B cell (primary cell): ENCODE measurements around the gene NHLRC1. TPM values are rescaled to one million over a fixed set of nuclear protein-coding genes. Genes with fewer than 3 reads are reported as not detected.

ENCODE experiments used
- ATAC-seq: fragments of 200-7000 bp; cut with Tn5 transposase; one replicate; pipeline ENCODE4 v1.10.0; 2021; ENCODE audit warnings: low read depth, mild to moderate bottlenecking, moderate number of reproducible peaks, moderate library complexity
- CTCF ChIA-PET: fragments of 350-600 bp; sonication (Branson Sonifier 250); formaldehyde crosslinking; loops from one replicate; lab custom pipeline; 2021; ENCODE audit warnings: antibody characterized with exemption, inconsistent platforms; lab: Charles Lee
- POLR2A ChIA-PET: fragments of 350-600 bp; sonication (Branson Sonifier 250); formaldehyde crosslinking; loops from one replicate; lab custom pipeline; 2021; ENCODE audit warnings: antibody characterized with exemption; lab: Charles Lee
- DNase-seq: peaks from one replicate; pipeline ENCODE4 v3.0.0; 2013
- H2AFZ ChIP-seq: 2 replicates; pipeline ENCODE4 v1.6.1; 2012; ENCODE audit warnings: mild to moderate bottlenecking, low read depth, low read length; ENCODE audit not compliant: insufficient read depth, poor library complexity, severe bottlenecking
- H3K27ac ChIP-seq, 2 donors: 1 replicate in 1 of 2; 2 replicates in 1 of 2; pipeline ENCODE4 v1.5.1; 2012 to 2013; ENCODE audit warnings: low read length in 2 of 2, mild to moderate bottlenecking in 2 of 2, moderate library complexity in 1 of 2
- H3K27me3 ChIP-seq, 4 experiments: fragments of 200-600 bp in 1 of 4; sonication (generic) in 1 of 4; replicated peaks in 1 of 4; 1 replicate in 2 of 4; 2 replicates in 2 of 4; pipeline versions ENCODE4 v1.6.1 to v1.7.0; 2013 to 2016; ENCODE audit warnings: low read length in 3 of 4, mild to moderate bottlenecking in 2 of 4, mixed read lengths in 1 of 4, moderate library complexity in 1 of 4; ENCODE audit not compliant: insufficient read depth in 4 of 4, control insufficient read depth in 3 of 4; ENCODE audit errors: control extremely low read depth in 1 of 4
- H3K36me3 ChIP-seq, 2 experiments: replicated peaks in 1 of 2; 1 replicate in 1 of 2; 2 replicates in 1 of 2; pipeline versions ENCODE4 v1.6.1 to v1.7.1; 2013; ENCODE audit warnings: low read length in 1 of 2; ENCODE audit not compliant: insufficient read depth in 2 of 2, control insufficient read depth in 1 of 2; ENCODE audit errors: control extremely low read depth in 1 of 2, extremely low read depth in 1 of 2
- H3K4me1 ChIP-seq, 2 donors: fragments of 200-600 bp in 1 of 2; sonication (generic) in 1 of 2; 1 replicate in 1 of 2; 2 replicates in 1 of 2; pipeline versions ENCODE4 v1.5.1 to v1.6.1; 2013 to 2017; ENCODE audit warnings: low read length in 2 of 2; ENCODE audit not compliant: control insufficient read depth in 2 of 2, insufficient read depth in 2 of 2
- H3K4me2 ChIP-seq: replicated peaks from 2 replicates; pipeline ENCODE3; 2012; ENCODE audit warnings: mild to moderate bottlenecking, low read depth, low read length; ENCODE audit not compliant: poor library complexity, severe bottlenecking
- H3K4me3 ChIP-seq, 5 experiments: fragments of 200-600 bp in 1 of 5; sonication (generic) in 1 of 5; 1 replicate in 3 of 5; 2 replicates in 2 of 5; pipeline versions ENCODE4 v1.5.1 to v1.7.0; 2011 to 2016; ENCODE audit warnings: low read length in 4 of 5, mild to moderate bottlenecking in 4 of 5, low read depth in 2 of 5, control low read depth in 1 of 5, moderate library complexity in 1 of 5; ENCODE audit not compliant: insufficient read depth in 1 of 5; ENCODE audit errors: control extremely low read depth in 1 of 5, extremely low read depth in 1 of 5
- H3K79me2 ChIP-seq: fragments of 200-600 bp; sonication (generic); one replicate; pipeline ENCODE4 v1.6.0; 2016; ENCODE audit warnings: low read length; ENCODE audit not compliant: control insufficient read depth, insufficient read depth
- H3K9ac ChIP-seq: fragments of 200-600 bp; sonication (generic); 2 replicates; pipeline ENCODE4 v1.6.1; 2017; ENCODE audit warnings: mild to moderate bottlenecking, low read length, moderate library complexity
- H3K9me3 ChIP-seq, 3 donors: one replicate each; pipeline versions ENCODE4 v1.6.1 to v1.7.1; 2013; ENCODE audit warnings: low read length in 2 of 3; ENCODE audit not compliant: control insufficient read depth in 2 of 3, insufficient read depth in 1 of 3; ENCODE audit errors: control extremely low read depth in 1 of 3
- H4K20me1 ChIP-seq: 2 replicates; pipeline ENCODE4 v1.6.0; 2012; ENCODE audit warnings: mild to moderate bottlenecking, low read length; ENCODE audit not compliant: insufficient read depth, control insufficient read depth, poor library complexity, severe bottlenecking
- H3K27ac Mint-ChIP-seq: one replicate; pipeline ENCODE4 v1.8.0; 2021; ENCODE audit warnings: mixed read lengths
- H3K27me3 Mint-ChIP-seq: one replicate; pipeline ENCODE4 v1.8.0; 2021; ENCODE audit warnings: mixed read lengths
- H3K4me1 Mint-ChIP-seq: one replicate; pipeline ENCODE4 v1.8.0; 2021; ENCODE audit warnings: mixed read lengths
- H3K4me3 Mint-ChIP-seq: one replicate; pipeline ENCODE4 v1.8.0; 2021; ENCODE audit warnings: mixed read lengths
- H3K9me3 Mint-ChIP-seq: one replicate; pipeline ENCODE4 v1.8.0; 2022; ENCODE audit warnings: mixed read lengths; ENCODE audit not compliant: insufficient read depth
- CTCF ChIP-seq: fragments of 200-600 bp; IDR thresholded peaks from one replicate; pipeline ENCODE4 v1.8.0; 2022; ENCODE audit warnings: antibody characterized with exemption, mild to moderate bottlenecking
- EZH2 ChIP-seq: IDR thresholded peaks from 2 replicates; pipeline ENCODE4 v1.6.1; 2012; ENCODE audit warnings: borderline replicate concordance, low read depth, mild to moderate bottlenecking, moderate library complexity, low read length; ENCODE audit not compliant: insufficient read depth, poor library complexity, severe bottlenecking
- WGBS: methylation state at CpG from one replicate; pipeline ENCODE4 v1.1.5; 2013; ENCODE audit warnings: missing lambda C conversion rate; ENCODE audit not compliant: insufficient coverage; 5-methylcytosine and 5-hydroxymethylcytosine counted together
- intact Hi-C: fragments of 100-400 bp; cut with micrococcal nuclease; formaldehyde crosslinking; loops from one replicate; pipeline ENCODE4 v1.10.0; 2022
- polyA plus RNA-seq: library from polyadenylated mRNA; depleted of rRNA; stranded (reverse); fragments of >200 nt; gene quantifications from 2 replicates; pipeline ENCODE4 v1.2.3, GENCODE V29; 2012
- total RNA-seq, 2 donors: library from RNA; stranded (reverse); fragments of 120-200 nt in 1 of 2; gene quantifications; 1 replicate in 1 of 2; 2 replicates in 1 of 2; pipeline versions ENCODE4 v1.2.3 to v1.2.4, GENCODE V29; 2013 to 2022

Gene NHLRC1
- total and polyA plus RNA-seq, 2 donors (not counting 1 experiment from before 2014, with no cell fraction given), result 0.31 to 1.0 TPM

- no peaks in the 10 kb centered on the region for H3K27me3 ChIP-seq
- Mint-ChIP-seq H3K9me3 (no peaks in the 10 kb centered on the region), H3K4me3 (peak within 1 kb of the TSS; percentile 99), H3K4me1 (peaks cover 24% of the 10 kb centered on the region), H3K27me3 (no peaks in the 10 kb centered on the region), H3K27ac (peak within 1 kb of the TSS; percentile 98)
- POLR2A ChIA-PET, result interaction anchor here (0.5 to 0.9 kb wide), 2 partner anchors 25 to 33 kb away, joined by 3 to 4 read pairs; no protein-coding TSS in a partner anchor
- H3K4me3 ChIP-seq, result peak within 1 kb of the TSS; percentile 75 to 99 (median 89)
- peak within 1 kb of the TSS; percentile 99 for H3K4me2 ChIP-seq
- under 1% methylated on average over 79 of the region's 87 CpGs for WGBS
- DNase-seq (peak; percentile 99), ATAC-seq (peak; percentile 92)
- H3K9ac ChIP-seq, result peak within 1 kb of the TSS; percentile 93
- H3K27ac ChIP-seq, result peak within 1 kb of the TSS; percentile 83 to 87
- peaks cover 0 to 7% of the 10 kb centered on the region in 2 experiments for H3K36me3 ChIP-seq
- H3K79me2 ChIP-seq, result peaks cover 21% of the 10 kb centered on the region
- CTCF ChIA-PET, result interaction anchor here (1.0 to 2.0 kb wide), 3 partner anchors 16 to 86 kb away, joined by 3 to 10 read pairs (median 3); partner anchors contain the start of gene NHLRC1
- no peaks in the 10 kb centered on the region for H4K20me1 ChIP-seq
- intact Hi-C loops, result loop anchor here (1.0 to 5.0 kb wide), 4 partner anchors 33 to 246 kb away; partner anchors contain the start of genes NHLRC1 and RNF144B
- no peaks in the 10 kb centered on the region for H3K9me3 ChIP-seq
- peak within 1 kb of the TSS; percentile 86 for H2AFZ ChIP-seq
- TF ChIP-seq CTCF (no peak), EZH2 (no peak)
- peaks cover 25 to 29% of the 10 kb centered on the region in 2 donors for H3K4me1 ChIP-seq
These were observed 32.8 kb upstream of the NHLRC1 start, which contains the start of gene KDM1B for GRCh38 chr6:18155150-18155863. Gene KDM1B, plus strand, starts transcription at chr6:18155422. Its CDS starts 4,474 bp downstream, at chr6:18159896.
